Measurements from ENCODE around the gene LRCH4.

- TF ChIP-seq CTCF (optimal IDR thresholded peaks at IDR 0.05 in 1 of 3, IDR thresholded peaks at IDR 0.05 in 1 of 3, conservative IDR thresholded peaks at IDR 0.05 in 1 of 3; ENCODE audit: extremely low read depth in 1 of 3, insufficient read depth in 2 of 3, low read length in 3 of 3) (no peak), EZH2 (IDR thresholded peaks at IDR 0.05; ENCODE audit: low read length) (no peak)
These were observed 3.3 kb downstream of the LRCH4 start for GRCh38 chr7:100582650-100583049.

Measured in keratinocyte (primary cell).